ENCODE data around the gene APEX1.

The APEX1 gene

DNA sequence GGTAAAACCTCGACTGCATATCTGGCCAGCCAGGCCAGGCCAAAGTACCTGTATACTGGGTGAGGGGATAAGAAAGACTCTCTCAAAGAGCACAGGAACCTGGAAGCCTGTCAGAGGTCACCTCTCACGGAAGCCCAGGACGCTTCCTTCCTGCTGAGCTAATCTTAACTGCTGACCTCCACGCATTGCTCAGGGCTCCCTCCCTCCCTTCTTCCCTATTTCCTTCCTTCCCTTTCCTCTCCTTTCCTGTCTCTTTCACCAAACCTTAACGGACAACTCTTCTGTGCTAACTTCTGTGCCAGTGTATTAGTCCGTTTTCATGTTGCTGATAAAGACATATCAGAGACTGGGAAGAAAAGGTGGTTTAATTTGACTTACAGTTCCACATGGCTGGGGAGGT lies 35.5 kb downstream of the APEX1 start:
- H3K4me3 ChIP-seq (ENCODE audit: low read length), result no peak overlapping the region
- TF ChIP-seq, protein P1, sequence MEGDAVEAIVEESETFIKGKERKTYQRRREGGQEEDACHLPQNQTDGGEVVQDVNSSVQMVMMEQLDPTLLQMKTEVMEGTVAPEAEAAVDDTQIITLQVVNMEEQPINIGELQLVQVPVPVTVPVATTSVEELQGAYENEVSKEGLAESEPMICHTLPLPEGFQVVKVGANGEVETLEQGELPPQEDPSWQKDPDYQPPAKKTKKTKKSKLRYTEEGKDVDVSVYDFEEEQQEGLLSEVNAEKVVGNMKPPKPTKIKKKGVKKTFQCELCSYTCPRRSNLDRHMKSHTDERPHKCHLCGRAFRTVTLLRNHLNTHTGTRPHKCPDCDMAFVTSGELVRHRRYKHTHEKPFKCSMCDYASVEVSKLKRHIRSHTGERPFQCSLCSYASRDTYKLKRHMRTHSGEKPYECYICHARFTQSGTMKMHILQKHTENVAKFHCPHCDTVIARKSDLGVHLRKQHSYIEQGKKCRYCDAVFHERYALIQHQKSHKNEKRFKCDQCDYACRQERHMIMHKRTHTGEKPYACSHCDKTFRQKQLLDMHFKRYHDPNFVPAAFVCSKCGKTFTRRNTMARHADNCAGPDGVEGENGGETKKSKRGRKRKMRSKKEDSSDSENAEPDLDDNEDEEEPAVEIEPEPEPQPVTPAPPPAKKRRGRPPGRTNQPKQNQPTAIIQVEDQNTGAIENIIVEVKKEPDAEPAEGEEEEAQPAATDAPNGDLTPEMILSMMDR (conservative IDR thresholded peaks at IDR 0.05; ENCODE audit: low read depth, low read length), result no peak

DNA sequence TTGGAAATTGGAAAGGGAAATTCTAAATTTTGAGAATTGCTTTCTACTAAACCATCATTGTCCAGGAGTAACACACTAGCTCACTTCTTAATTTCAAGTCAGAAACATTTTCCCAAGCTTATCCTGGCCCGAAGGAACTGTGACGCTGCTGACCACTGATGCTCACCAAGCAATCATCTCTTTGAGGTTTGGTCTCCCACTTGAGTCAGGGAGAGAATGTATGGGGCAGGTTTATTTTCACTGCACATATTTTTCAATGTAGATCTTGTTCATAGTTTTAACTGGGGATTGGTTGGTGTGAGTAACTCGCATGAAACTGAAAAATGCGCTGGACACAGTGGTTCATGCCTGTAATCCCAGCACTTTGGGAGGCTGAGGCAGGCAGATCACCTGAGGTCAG lies 37.5 kb downstream of the APEX1 start:
- TF ChIP-seq, protein P1 (conservative IDR thresholded peaks at IDR 0.05; ENCODE audit: low read depth, low read length), result no peak
- no peak for DNase-seq (ENCODE audit: low read depth)
- no peak overlapping the region for H3K4me3 ChIP-seq (ENCODE audit: low read length)

More for the DNA sequence above, 35.5 kb downstream of the APEX1 start:
- DNase-seq (ENCODE audit: low read depth), result no peak

DNA sequence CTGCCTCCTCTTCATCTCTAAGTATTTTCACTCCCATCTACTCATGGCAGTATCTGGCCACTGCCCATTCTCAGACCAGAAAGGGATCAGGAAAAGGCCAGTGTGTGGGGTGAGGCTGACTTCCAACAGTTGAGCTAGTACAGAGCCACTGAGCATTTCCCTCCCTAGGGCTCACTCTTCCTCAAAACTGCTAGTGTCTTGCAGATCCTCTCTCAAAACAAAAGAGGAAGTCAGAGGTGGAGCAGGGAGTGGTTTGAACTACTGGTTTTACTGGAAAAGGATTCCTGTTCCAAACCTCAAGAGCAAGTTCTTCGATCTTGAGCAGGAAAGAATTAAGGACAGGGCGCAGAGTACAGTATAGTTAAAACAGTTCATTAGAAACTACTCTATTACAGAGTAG lies 38.6 kb downstream of the APEX1 start:
- DNase-seq (ENCODE audit: low read depth), result no peak
- H3K4me3 ChIP-seq (ENCODE audit: low read length), result no peak overlapping the region
- TF ChIP-seq, protein P1 (conservative IDR thresholded peaks at IDR 0.05; ENCODE audit: low read depth, low read length), result no peak

DNA sequence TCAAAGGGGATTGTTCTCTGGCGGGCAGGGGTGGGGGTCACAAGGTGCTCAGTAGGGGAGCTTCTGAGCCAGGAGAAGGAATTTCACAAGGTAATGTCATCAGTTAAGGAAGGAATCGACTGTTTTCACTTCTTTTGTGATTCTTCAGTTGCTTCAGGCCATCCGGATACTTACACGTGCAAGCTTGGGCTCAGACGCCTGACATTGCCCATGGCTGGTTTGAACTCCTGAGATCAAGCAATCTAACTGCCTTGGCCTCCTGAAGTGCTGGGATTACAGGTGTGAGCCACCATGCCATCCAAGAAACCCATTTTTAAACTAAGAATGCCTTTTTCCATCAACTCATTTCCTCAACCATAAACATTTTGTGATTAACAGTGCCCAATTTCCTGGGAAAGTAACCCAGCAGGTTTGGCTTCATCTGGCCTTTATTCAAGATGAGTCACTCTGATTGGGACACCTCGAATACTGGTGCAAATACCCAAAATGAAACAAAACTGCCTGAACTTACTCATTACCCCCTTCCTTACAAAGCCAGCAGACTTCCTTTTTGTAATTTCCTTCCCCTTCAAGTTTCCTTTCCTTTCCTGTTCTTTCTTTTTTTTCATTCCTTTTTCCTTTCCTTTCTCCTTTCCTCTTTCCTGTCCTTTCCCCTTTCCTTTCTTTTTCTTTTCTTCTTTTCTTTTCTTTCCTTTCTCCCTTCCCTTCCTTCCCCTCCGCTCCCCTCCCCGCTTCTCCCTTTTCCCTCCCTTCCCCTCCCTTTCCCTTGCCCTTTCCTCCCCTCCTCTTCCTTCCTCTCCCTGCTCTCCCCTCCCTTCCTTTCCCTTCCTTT lies 40.1 kb downstream of the APEX1 start:
- no peak for DNase-seq (ENCODE audit: low read depth)
- TF ChIP-seq, protein P1 (conservative IDR thresholded peaks at IDR 0.05; ENCODE audit: low read depth, low read length), result no peak
- no peak overlapping the region for H3K4me3 ChIP-seq (ENCODE audit: low read length)

- DNase-seq (ENCODE audit: low read depth), result no peak
- TF ChIP-seq, protein P1 (conservative IDR thresholded peaks at IDR 0.05; ENCODE audit: low read depth, low read length), result no peak
Observed at GRCh38 chr14:20498622-20499021, 43.6 kb downstream of the APEX1 start.

GRCh38 chr14:20499108-20499507 lies 44.1 kb downstream of the APEX1 start:
- TF ChIP-seq, protein P1 (conservative IDR thresholded peaks at IDR 0.05; ENCODE audit: low read depth, low read length), result no peak
- no peak overlapping the region for H3K4me3 ChIP-seq (ENCODE audit: low read length)
- DNase-seq (ENCODE audit: low read depth), result no peak

More at GRCh38 chr14:20498622-20499021, 43.6 kb downstream of the APEX1 start:
- no peak overlapping the region for H3K4me3 ChIP-seq (ENCODE audit: low read length)

GRCh38 chr14:20499881-20500280 lies 44.9 kb downstream of the APEX1 start:
- no peak for DNase-seq (ENCODE audit: low read depth)
- no peak overlapping the region for H3K4me3 ChIP-seq (ENCODE audit: low read length)
- TF ChIP-seq, protein P1 (conservative IDR thresholded peaks at IDR 0.05; ENCODE audit: low read depth, low read length), result no peak
